DLD1 (cell line): ENCODE results near the gene SETBP1.
"Not testable (repeated sequence)": the region's sequence is repeated elsewhere in the genome, so short reads cannot be mapped to it uniquely, and the experiment has no call there.

Source experiments
- in situ Hi-C: cut with HindIII; loops from 2 replicates; pipeline ENCODE4 v1.10.0; 2017; ENCODE audit warnings: low sequenced_read_pairs

SETBP1 gene

DNA sequence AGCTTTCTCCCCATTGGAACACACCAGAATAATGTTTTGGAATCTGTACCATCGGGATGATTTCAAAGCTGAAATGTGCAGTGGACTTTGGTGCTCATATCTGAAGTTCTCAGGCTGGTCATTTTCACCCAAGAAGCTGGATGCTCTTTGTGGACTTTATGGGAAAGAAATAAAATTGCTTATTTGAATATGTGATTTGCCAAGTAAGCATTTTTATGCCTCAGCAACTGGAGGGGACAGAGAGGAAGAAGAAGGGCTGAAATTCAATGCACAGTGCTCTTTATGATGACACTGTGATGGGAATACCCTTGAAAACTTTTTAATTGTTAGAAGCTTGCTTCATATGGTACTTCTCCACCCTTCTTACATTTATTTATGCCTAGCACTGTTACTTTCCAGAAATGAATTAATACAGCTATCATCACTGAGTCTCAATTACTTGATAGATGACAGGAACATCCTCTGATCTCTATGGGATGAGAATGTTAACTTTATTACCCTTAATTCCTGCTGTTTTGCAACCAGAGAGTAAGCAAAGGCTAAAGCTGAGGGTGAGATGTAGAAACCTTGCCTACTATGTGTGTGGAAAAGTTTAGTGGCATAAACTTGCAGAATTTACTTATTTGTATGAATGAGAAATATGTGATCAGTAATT lies 23.6 kb downstream of the SETBP1 start:
- in situ Hi-C loops = no loop called here

DNA sequence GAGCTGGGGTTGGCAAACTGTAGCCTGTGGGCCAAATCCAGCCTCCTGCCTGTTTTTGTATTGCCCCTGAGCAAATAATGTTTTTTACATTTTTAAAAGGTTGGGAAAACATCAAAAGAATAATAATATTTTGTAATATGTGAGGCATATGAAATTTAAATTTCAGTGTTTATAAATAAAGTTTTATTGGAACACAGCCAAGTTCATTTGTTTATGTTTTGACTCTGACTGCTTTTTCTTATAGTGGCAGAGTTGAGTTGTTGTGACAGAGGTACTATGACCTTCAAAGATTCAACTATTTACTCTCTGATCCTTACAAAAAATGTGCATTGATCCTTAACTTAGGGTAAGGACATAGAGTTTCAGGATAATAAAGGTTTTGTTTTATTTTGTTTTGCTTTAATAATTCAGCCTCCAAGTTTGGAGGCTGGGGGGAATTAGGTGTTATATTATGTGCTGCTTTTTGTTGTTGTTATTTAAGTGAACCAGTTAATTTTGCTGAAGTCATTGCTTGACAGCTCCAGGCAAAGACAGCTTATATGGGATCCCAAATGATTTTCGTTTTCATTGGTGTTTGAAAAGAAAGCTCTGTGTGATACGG lies 24.5 kb downstream of the SETBP1 start:
- in situ Hi-C loops = no loop called here

DNA sequence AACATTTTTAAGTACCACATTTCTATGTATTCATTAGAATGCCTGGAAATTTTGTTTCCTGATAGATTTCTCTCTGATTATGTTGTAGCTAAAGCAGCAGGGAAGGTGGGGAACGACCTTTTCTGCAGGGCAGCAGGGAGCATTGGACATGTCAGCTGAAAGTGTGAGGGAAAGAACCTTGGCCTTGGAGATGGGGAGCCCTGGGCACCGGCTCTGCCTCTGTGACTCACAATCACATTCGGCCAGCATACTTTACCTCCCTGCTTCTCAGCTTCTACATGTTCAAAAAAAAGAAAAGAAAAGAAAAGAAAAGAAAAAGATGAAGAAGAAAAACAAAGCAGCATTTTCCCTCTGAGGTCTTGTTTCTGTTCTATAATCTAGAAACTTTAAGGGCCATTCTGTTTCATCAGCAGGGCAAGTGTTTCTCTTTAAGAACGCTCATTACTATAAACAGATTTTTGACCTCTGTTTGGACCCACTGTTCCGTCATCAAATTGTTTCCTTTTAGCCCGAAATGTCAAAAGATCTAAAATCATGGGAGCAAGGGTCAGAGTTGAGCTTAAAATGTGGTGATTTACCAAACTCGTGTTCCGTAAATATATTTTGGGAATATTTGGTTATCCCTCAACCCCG lies 27.9 kb downstream of the SETBP1 start:
- in situ Hi-C loops = no loop called here

DNA sequence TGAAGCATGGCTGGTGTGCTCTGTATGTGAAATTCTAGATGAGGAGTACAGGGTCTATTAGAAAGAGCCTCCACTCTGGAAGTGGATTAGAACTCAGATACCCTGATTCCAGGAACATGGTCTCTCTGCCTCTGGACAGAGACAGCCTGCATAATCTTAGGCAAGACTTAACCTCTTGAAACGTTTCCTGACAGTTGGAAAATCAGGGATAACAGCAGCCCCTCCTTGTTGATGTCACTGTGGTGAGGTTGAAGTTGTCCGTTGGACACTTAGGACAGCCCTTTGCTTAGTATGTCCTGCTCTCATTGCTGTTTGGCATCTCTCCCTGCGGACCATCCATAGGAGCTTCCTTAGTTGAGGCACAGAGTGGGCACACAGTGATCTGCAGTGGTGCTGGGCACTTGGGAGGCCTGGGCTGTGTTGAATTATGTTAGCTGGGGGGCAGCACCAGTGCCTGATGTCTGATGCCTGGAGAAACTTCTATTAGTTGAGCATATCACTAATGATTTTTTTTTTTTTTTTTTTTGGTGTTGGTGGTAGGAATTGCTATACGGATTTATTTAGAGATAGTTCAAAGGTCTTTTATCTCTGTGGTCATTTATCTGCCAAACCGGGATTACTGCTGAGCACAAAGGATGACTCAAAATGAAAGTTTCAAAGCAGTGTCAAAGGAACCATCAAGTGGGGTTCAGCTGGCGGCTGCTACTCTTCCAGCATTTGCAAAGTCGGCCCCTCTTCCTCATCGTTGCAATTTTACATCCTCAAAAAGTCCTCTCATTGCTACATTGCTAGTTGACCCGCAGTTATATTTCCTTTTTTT lies 28.8 kb downstream of the SETBP1 start:
- in situ Hi-C loops = no loop called here

DNA sequence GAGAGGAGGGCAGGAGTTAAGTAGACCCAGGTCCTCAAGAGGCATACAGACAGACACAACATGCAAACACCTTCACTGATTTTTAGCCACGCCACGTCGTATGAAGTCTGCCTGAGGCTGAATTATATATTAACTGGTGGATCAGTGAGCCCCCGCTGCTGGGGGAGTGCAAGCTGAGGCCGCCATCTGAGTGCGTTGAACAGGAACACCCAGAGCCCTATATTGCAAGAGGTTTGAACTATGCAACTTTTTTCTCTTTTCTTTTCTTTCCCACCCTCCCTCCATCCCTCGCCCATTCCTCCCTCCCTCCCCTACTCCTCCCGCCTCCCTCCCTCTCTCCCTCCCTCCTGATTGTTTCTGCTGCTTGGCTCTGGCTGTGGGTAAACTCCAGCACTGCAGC lies 30.2 kb downstream of the SETBP1 start:
- in situ Hi-C loops = no loop called here

DNA sequence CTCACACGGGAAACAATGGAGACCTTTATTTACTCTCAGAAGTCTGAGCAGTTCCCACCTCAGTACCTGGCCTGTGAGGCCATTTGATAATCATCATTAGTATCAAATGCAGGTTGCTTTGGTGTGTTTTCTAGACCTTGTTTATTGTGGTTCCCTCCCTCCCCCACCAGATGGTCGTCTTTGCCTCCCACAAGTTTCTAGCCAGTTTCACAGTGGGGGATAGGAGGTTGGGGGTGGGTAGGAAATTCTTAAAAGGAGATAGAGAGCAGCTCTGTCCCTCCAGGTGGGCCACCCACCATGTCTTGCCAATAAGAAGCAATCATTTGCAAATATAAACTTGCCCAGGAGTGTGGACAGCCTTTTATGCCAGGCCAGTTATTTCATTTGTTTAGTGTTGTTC lies 31.3 kb downstream of the SETBP1 start:
- in situ Hi-C loops = no loop called here

DNA sequence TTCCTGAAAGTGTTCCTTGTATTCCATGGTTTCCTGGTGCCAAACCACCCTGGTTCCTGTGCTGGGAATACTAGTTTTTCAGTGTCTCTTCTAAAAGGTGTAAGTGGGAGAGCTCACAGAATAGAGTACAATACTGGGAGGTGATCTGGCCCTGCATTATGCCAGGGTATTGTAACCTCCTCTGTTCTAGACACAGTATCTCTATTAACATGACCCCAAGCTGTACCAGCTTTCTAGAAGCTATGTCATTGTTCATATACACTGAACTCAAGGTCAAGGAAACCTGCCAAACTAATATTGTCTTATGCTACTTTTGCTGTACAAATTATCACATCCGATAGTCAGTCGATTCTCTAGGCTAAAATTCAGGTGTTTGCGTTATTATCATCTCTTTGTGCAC lies 32.7 kb downstream of the SETBP1 start:
- in situ Hi-C loops = no loop called here

DNA sequence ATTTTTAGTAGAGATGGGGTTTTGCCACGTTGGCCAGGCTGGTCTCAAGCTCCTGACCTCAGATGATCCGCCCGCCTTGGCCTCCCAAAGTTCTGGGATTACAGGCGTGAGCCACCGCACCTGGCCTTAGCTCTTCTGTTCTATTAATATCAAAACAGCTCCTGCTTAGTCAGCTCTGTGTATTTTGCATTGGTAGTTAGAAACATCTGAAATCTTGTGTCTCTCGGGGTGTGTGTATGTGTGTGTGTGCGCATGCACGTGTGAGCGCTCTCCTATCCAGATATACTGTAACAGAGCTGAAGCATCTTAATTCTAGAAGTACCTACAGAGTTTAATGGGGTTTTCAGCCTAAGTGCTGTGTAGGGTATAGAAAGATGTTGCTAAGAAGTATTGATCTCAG lies 33.7 kb downstream of the SETBP1 start:
- in situ Hi-C loops = no loop called here

DNA sequence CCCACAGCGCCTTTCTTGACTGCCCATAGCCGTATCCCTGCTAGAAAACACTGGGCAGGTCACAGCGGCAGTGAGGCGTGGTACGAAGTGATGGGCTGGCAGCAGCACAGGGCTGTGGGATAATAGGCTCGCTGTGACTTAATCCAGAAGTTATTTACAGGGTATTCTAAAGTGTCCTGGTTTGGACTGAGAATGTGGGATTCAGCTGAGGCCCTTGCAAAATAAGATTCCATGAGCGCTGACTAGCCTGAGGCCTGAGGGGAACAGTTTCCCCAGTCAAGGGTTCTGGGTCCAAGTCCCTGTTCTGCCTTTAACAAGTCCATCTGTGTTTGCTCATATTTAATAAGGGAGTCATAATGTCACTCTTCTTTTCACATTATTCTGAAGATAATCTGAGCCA lies 34.6 kb downstream of the SETBP1 start:
- in situ Hi-C loops = no loop called here

DNA sequence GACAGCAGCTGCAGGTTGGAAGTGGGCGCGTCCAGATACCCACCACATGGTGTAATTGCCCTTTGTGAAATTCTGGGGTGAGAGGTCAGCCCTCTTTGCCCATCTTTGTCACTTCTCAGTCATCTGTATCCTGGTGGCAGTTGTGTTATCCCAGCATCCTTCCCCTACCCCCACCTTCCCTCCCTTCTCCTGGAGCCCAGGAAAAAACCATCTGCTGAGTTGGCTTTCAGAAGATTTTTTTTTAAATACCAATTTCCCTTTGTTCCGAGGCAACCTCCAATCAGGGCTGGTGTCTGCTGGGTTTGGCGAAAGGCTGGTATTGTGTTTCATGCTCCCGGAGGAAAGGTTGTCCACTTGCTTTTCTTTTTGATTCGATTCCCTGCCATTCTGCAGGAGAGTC lies 35.2 kb downstream of the SETBP1 start:
- in situ Hi-C loops = no loop called here

DNA sequence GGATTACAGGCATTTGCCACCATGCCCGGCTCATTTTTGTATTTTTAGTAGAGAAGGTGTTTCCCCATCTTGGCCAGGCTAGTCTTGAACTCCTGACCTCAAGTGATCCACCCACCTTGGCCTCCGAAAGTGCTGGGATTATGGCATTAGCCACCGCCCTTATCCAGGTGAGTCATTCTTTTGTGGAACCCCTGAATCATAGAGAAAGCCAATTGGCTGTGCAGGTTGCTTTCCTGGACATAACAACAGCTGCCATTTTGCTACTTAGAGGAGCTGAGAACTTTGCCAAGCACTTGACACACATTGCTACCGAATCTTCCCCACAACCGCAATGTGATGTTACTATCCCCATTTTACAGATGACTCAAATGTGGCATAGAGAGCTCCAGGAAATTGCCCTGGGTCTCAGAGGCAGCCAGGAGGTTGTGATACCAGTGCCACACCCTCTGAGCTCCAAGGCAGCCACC lies 36.0 kb downstream of the SETBP1 start:
- in situ Hi-C loops = no loop called here

DNA sequence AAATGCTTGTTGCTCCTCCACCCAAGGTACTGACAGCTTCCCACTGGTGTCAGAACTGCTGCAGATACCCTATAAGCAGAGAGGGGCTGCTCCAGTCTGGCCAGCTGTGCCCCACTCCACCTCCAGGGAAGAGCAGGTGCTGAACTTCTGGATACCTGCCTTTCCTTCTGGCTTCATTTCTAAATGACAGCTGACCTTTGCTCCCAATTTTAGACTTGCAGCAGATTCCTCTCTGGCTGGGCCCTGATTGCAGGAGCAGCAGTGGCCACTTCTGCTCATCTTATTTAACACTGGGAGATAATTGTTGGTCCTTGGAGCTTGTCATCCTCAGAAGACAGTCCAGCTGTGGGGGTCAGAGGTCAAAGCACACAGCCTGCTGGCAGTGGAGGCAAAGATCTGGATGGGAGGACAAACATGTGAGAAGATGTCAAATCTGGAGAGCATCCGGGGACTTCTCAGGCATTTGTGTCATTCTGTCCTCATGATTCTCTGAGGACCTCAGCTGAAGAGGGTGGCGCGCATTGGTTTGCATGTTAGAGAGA lies 38.9 kb downstream of the SETBP1 start:
- in situ Hi-C loops = no loop called here

DNA sequence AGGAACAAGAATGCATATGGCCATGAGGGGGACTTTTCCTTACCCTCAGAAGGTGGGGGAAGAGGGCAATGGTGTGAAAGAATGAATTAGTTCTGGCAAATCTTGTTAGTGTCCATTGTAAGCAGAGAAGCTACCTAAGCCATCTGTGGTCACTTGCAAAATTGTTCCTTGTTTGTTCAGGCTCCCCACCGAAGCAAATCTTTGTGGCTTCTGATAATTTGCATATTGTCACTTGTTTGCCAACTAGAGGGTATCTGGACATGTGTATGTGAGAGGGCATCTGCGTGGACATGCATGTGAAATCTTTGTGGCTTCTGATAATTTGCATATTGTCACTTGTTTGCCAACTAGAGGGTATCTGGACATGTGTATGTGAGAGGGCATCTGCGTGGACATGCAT lies 41.1 kb downstream of the SETBP1 start:
- in situ Hi-C loops = not testable (repeated sequence)

DNA sequence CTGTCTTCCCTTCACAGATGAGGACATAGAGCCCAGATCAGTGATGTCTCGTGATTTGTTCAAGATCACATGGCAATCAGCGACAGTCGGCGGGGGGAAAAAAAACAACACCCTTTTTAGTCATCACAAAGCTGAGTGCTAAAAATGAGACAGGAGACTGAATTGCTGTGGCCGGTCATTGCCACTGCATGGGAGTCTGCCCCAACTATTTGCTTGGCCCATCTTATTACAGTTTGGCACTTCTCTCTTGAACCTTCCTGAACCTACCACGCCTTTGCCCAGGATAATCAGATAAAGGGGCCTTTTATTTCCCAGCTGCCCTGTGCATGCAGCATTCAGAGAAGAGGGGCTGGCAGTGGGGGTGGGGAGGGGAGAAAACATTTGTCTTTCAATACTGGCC lies 42.7 kb downstream of the SETBP1 start:
- in situ Hi-C loops = no loop called here

DNA sequence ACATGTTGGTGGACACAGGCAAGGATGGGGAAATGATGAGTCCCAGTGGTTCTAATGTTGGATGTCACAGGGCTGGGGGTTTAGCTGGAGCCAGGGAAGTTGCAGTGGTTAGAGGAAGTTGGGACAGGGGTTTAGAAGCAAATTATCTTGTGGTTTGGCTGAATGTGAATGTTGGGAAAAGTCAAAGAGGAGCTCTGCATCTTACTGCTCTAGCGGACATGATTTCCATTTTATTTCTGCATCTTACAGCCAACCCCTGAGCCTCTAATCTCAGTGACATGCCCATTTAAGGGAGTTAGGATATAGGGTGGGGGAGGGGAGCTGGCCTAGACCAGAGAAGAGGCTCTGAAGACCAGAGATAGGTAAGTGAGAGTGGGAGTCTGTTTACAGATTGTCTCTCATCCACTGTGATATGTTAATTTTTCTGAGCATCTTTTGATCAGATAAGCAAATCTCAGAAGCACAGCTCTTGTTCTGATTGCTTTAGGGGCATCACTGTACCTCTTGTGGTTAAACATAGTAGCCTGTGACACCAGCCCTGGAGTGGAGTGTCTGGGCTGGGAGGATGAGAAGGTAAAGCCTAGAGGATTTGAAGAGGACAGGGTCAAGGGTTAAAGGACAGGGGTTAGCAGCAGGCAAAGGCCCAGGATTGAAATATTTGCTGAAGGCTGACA lies 43.6 kb downstream of the SETBP1 start:
- in situ Hi-C loops = no loop called here

DNA sequence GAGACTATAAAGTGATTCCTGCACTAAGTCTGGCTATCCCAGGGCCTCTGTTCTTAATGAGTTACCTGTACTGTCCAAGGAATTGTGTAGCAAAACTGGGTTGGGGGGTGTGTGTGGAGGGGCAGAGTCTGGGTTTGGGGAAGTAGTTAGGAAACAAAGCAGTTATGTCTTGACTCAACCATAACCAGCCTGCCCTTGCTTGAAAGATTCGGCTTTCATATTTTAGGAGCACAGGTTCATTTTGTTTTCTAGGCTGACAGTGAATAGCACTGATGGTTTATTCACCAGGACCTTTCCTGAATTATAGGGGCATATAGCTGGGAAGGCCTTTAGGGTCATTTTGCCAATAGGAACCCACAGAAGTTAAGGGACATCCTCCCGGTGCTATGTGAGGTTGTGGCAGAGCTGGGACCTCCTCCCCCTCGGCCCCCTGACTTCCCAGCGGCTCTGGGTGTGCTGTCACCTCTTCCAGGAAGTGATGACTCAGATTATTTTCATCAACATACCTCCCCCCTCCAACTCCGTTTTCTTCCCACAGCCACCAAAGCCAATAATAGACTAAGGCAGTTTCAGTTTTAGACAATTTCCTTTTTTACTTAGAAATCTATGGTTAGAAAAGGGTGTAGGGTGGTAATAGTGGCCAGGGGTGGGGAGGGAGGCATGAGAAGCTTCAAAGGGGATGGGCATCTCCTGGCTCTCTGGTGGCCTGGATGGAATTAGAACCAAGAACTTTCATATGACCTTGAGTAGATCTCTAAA lies 44.8 kb downstream of the SETBP1 start:
- in situ Hi-C loops = no loop called here

DNA sequence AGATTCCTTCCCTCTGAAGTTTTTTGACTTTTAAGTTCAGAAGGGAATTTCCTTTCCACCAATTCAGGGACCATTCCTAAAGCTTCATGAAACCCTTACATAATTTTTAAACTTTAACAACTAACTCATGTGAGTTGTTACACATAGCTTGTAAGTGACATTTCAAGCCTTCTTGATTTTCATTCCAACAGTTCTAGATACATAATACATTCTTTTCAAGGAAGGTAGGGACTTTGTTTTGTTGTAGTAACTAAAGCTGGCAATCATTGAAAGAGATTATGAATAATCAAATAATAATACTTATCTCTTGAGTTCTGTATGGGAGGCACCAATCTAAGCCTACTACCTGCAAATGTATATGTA lies 45.4 kb downstream of the SETBP1 start:
- in situ Hi-C loops = no loop called here

DNA sequence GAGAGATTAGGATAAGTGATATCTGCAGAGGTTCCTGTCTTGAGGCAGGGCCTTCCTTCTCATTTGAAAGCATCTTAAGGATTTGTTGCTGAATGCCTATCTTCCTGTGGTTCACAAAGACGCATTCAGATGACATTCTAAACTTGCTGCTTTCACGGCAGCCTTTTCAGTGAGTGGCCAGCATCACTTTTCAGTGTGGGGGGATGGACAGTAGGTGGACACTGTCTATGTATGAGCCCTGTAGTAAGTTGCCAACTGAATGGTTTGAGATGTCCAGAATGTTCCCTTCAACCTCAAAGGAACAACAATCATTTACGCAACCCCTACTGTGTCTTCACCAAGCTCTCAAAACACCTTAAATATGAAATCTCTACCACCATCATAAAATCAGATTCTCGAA lies 46.6 kb downstream of the SETBP1 start:
- in situ Hi-C loops = no loop called here

DNA sequence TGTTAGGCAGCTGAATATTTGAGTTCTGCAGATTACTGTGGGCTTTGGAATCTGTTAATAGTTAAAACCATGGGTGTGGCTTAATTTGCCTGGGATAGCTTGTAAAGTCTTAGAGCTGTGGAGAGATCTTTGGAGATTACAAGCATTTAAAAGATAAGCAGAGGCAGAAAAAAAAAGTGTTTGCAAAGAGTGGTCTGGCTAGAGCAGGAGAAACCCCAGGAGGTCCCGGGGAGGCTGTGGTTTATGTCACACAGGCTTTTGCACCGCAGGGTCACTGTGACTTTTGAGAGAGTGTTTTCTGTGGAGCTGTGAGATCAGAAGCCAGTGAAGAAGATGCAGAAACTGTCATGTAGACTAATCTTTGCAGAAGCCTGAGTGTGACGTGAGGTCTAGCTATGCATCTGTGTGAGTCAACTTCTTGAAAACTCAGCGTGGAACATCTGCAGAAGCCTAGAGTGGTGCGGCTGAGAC lies 49.0 kb downstream of the SETBP1 start:
- in situ Hi-C loops = no loop called here
